Sigmoid colon (tissue), 7 donors: ENCODE measurements around the gene MTA3. TPM values are rescaled to one million over a fixed set of nuclear protein-coding genes. Genes with fewer than 3 reads are reported as not detected.
A peak's percentile ranks its signal among the peaks of the same experiment; 100 is the strongest.

Source experiments
- DNase-seq: peaks from one replicate; pipeline ENCODE4 v3.0.0-alpha.2; 2019
- H3K27ac ChIP-seq, 4 donors: fragments of 200-600 bp; sonication (generic); one replicate each; pipeline ENCODE4 v1.5.1; 2016 to 2019; ENCODE audit warnings: mild to moderate bottlenecking in 1 of 4
- H3K27me3 ChIP-seq, 3 donors: fragments of 200-600 bp; sonication (generic); one replicate each; pipeline ENCODE4 v1.5.1; 2019; ENCODE audit warnings: mild to moderate bottlenecking in 1 of 3
- H3K36me3 ChIP-seq, 4 donors: fragments of 200-600 bp; sonication (generic); one replicate each; pipeline ENCODE4 v1.5.1; 2016 to 2019
- H3K4me1 ChIP-seq, 4 donors: fragments of 200-600 bp; sonication (generic); one replicate each; pipeline ENCODE4 v1.5.1; 2017 to 2019
- H3K4me3 ChIP-seq, 4 donors: fragments of 200-600 bp; sonication (generic); one replicate each; pipeline ENCODE4 v1.5.1; 2017 to 2019; ENCODE audit warnings: mild to moderate bottlenecking in 2 of 4, moderate library complexity in 1 of 4
- H3K9me3 ChIP-seq, 4 donors: fragments of 200-600 bp in 3 of 4; sonication (generic) in 3 of 4; one replicate each; pipeline versions ENCODE4 v1.5.1 to v1.6.1; 2013 to 2019
- CTCF ChIP-seq, 4 experiments: fragments of 450-650 bp in 3 of 4; fragments of 200-600 bp in 1 of 4; IDR thresholded peaks; one replicate each; pipeline ENCODE4 v1.5.1; 2016 to 2019; ENCODE audit warnings: antibody characterized with exemption in 4 of 4, mild to moderate bottlenecking in 3 of 4, moderate library complexity in 2 of 4
- EP300 ChIP-seq, 4 donors: sonication (generic); formaldehyde crosslinking; IDR thresholded peaks; one replicate each; pipeline ENCODE4 v1.6.1; 2017; ENCODE audit warnings: antibody characterized with exemption in 4 of 4
- POLR2A ChIP-seq, 2 donors: fragments of 450-650 bp; IDR thresholded peaks; one replicate each; pipeline ENCODE4 v1.6.1; 2016; ENCODE audit warnings: antibody characterized with exemption in 2 of 2, mild to moderate bottlenecking in 2 of 2, moderate library complexity in 2 of 2
- POLR2AphosphoS5 ChIP-seq, 4 donors: sonication (generic); formaldehyde crosslinking; IDR thresholded peaks; one replicate each; pipeline ENCODE4 v1.6.1; 2017; ENCODE audit warnings: antibody characterized with exemption in 4 of 4
- WGBS, 2 donors: extraction: QIAGEN DNeasy Blood & Tissue Kit; methylation state at CpG; one replicate each; pipeline ENCODE4 v1.1.7; 2013; 5-methylcytosine and 5-hydroxymethylcytosine counted together
- intact Hi-C: fragments of 100-400 bp; cut with DNase I; formaldehyde crosslinking; loops from one replicate; pipeline ENCODE4 v1.15.1; 2023
- polyA plus RNA-seq, 3 donors: library from polyadenylated mRNA; stranded (reverse); fragments of 200-250 nt; gene quantifications; one replicate each; pipeline ENCODE4 v1.2.3, GENCODE V29; 2013
- total RNA-seq, 4 donors: library from RNA; depleted of rRNA; stranded (reverse); fragments of >200 nt; gene quantifications; one replicate each; pipeline ENCODE4 v1.1.0, GENCODE V29; 2016
- donor health status: healthy with polysubstance abuse.
- donor health status: Bipolar disorder and iron deficiency.
- donor health status: healthy.

The MTA3 gene
- total and polyA plus RNA-seq, 7 donors, result 24.5 to 53.2 (median 33.9) TPM

GRCh38 chr2:42768706-42769256, 200.3 kb downstream of the MTA3 start:
- Histone ChIP-seq H3K9me3 (no peaks in the 10 kb centered on the region), H3K36me3 (no peaks in the 10 kb centered on the region), H3K27me3 (no peaks in the 10 kb centered on the region), H3K4me1 (peaks cover 0 to 10% (median 2%) of the 10 kb centered on the region in 4 donors), H3K27ac (no peak overlapping the region), H3K4me3 (no peak overlapping the region)
- 64% methylated on average over 3 of the region's 3 CpGs for WGBS, 2 donors
- DNase-seq, result no peak
- intact Hi-C loops, result no loop called here
- TF ChIP-seq POLR2AphosphoS5 (IDR thresholded peaks at IDR 0.05) (no peak), POLR2A (IDR thresholded peaks at IDR 0.05) (no peak), CTCF (IDR thresholded peaks at IDR 0.05) (no peak), EP300 (IDR thresholded peaks at IDR 0.05) (no peak)

GRCh38 chr2:42769583-42770287, 201.3 kb downstream of the MTA3 start:
- Histone ChIP-seq H3K27ac (no peak overlapping the region), H3K9me3 (no peaks in the 10 kb centered on the region), H3K4me1 (peaks cover 0 to 10% (median 2%) of the 10 kb centered on the region in 4 donors), H3K4me3 (no peak overlapping the region), H3K36me3 (no peaks in the 10 kb centered on the region), H3K27me3 (no peaks in the 10 kb centered on the region)
- intact Hi-C loops, result no loop called here
- TF ChIP-seq POLR2AphosphoS5 (IDR thresholded peaks at IDR 0.05) (no peak), EP300 (IDR thresholded peaks at IDR 0.05) (no peak), POLR2A (IDR thresholded peaks at IDR 0.05) (no peak), CTCF (IDR thresholded peaks at IDR 0.05) (no peak)
- DNase-seq, result no peak
- 96 to 97% methylated on average over 10 of the region's 10 CpGs for WGBS, 2 donors

GRCh38 chr2:42770288-42771131, 202.1 kb downstream of the MTA3 start:
- intact Hi-C loops, result no loop called here
- 85 to 89% methylated on average over 19 of the region's 19 CpGs for WGBS, 2 donors

GRCh38 chr2:42771546-42772153, 203.2 kb downstream of the MTA3 start:
- intact Hi-C loops, result no loop called here
- Histone ChIP-seq H3K9me3 (no peaks in the 10 kb centered on the region), H3K4me3 (no peak overlapping the region), H3K27me3 (no peaks in the 10 kb centered on the region), H3K4me1 (peaks cover 0 to 10% (median 2%) of the 10 kb centered on the region in 4 donors), H3K27ac (peak overlapping the region in 2 of 4 donors; percentile 51 to 61), H3K36me3 (no peaks in the 10 kb centered on the region)
- DNase-seq, result peak; percentile 75
- TF ChIP-seq POLR2AphosphoS5 (IDR thresholded peaks at IDR 0.05), result peak in 1 of 4 donors; percentile 6
- no peak for TF ChIP-seq POLR2A (IDR thresholded peaks at IDR 0.05)
- 91 to 95% methylated on average over 5 of the region's 5 CpGs for WGBS, 2 donors

More at GRCh38 chr2:42770288-42771131, 202.1 kb downstream of the MTA3 start:
- DNase-seq, result peak; percentile 69
- H3K9me3 ChIP-seq, result no peaks in the 10 kb centered on the region
- H3K36me3 ChIP-seq, result no peaks in the 10 kb centered on the region
- no peak overlapping the region for H3K4me3 ChIP-seq
- TF ChIP-seq CTCF (IDR thresholded peaks at IDR 0.05) (peak in 1 of 4 experiments; percentile 21), POLR2A (IDR thresholded peaks at IDR 0.05) (no peak)
- H3K4me1 ChIP-seq, result peaks cover 0 to 10% (median 2%) of the 10 kb centered on the region in 4 donors
- H3K27ac ChIP-seq, result no peak overlapping the region
- H3K27me3 ChIP-seq, result no peaks in the 10 kb centered on the region
